HUES6 (cell line): ENCODE results near the gene MFNG.
"Not testable (repeated sequence)": the region's sequence is repeated elsewhere in the genome, so short reads cannot be mapped to it uniquely, and the experiment has no call there.

Experiments
- H3K27ac ChIP-seq: 2 replicates; pipeline ENCODE4 v1.7.0; 2013; ENCODE audit warnings: low read depth, mild to moderate bottlenecking, low read length, inconsistent platforms
- H3K27me3 ChIP-seq: 2 replicates; pipeline ENCODE4 v1.6.1; 2013; ENCODE audit warnings: low read length; ENCODE audit not compliant: control insufficient read depth, insufficient read depth
- H3K36me3 ChIP-seq: 2 replicates; pipeline ENCODE4 v1.6.1; 2013; ENCODE audit warnings: low read length; ENCODE audit not compliant: control insufficient read depth, insufficient read depth
- H3K4me1 ChIP-seq: 2 replicates; pipeline ENCODE4 v1.6.1; 2013; ENCODE audit warnings: low read length; ENCODE audit not compliant: control insufficient read depth, insufficient read depth
- H3K4me3 ChIP-seq: 2 replicates; pipeline ENCODE4 v1.5.1; 2013; ENCODE audit warnings: low read depth, low read length
- H3K9ac ChIP-seq: one replicate; pipeline ENCODE4 v1.6.1; 2013; ENCODE audit warnings: mild to moderate bottlenecking, low read length
- H3K9me3 ChIP-seq: 2 replicates; pipeline ENCODE4 v1.6.1; 2013; ENCODE audit warnings: low read depth, low read length; ENCODE audit not compliant: control insufficient read depth, insufficient read depth

Gene MFNG

DNA sequence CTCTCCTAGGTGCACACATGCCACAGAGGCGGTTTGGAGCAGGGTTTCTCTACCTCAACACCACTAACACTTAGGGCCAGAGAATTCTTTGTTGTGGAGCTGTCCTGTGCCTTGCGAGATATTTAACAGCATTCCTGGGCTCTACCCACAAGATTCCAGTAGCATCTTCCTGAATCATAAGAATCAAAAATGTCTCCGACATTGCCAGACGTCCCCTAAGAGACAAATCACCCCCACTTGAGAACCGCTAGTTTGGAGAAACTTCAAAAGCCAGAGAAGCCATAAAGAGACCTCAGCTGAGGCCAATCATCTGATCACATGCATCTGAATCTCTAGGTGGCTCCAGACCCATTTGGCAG, 16.1 kb downstream of the MFNG start:
- H3K27ac ChIP-seq = no peak overlapping the region
- H3K4me1 ChIP-seq = no peaks in the 10 kb centered on the region
- H3K9me3 ChIP-seq = no peaks in the 10 kb centered on the region
- no peaks in the 10 kb centered on the region for H3K27me3 ChIP-seq
- H3K4me3 ChIP-seq = no peak overlapping the region
- H3K9ac ChIP-seq = no peak overlapping the region
- H3K36me3 ChIP-seq = no peaks in the 10 kb centered on the region

DNA sequence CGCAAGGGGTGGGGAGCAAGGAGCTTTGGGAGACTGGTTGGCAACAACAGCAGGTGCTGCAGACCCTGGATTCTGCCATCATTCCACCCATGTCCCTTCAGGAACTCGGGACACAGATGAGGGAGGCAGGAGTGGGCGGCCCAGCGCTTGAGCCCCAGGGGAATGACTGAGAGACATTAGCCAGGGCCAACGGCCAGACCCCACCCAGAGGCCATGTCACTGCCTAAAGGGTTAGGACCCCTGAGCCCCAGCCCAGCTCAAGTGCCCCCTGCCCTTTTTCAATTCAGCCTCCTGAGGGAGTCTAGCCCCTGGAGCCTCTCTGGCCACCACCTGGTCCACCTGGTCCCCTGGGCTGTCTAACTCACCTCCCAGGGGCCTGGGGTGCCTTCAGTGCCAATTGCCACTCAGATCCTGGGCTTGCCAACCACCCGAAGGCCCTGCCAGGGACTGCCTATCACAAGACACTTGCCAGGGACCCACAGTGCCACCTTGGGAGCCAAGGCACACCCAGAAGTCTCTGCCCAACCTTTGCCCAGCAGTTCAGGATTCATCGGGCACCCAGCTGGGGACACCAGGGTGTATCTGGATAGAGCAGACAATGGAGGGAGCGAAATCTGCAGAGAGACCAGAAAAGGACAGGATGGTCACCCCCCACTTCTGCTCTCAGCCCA, 16.6 kb downstream of the MFNG start:
- Histone ChIP-seq H3K4me1 (no peaks in the 10 kb centered on the region), H3K4me3 (no peak overlapping the region), H3K27me3 (no peaks in the 10 kb centered on the region), H3K9ac (no peak overlapping the region), H3K27ac (no peak overlapping the region), H3K36me3 (no peaks in the 10 kb centered on the region), H3K9me3 (no peaks in the 10 kb centered on the region)

DNA sequence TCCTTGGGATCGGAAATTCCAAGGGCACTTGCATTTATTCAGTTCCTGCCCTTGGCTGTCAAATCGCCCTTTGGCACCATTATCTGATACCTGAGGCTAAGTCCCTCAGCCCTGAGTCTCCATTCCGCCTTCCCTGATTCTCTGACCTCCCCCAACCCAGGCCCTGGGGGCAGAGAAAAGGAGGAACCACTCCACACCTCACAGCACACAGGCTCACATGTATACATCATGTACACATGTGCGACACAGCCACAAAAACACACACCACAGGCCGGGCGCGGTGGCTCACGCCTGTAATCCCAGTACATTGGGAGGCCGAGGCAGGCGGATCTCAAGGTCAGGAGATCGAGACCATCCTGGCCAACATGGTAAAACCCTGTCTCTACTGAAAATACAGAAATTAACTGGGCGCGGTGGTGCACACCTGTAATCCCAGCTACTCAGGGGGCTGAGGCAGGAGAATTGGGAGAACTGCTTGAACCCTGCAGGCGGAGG, 17.9 kb downstream of the MFNG start:
- H3K27ac ChIP-seq, H3K9me3 ChIP-seq, H3K27me3 ChIP-seq, H3K9ac ChIP-seq, H3K4me1 ChIP-seq, H3K4me3 ChIP-seq, H3K36me3 ChIP-seq: not testable (repeated sequence)

DNA sequence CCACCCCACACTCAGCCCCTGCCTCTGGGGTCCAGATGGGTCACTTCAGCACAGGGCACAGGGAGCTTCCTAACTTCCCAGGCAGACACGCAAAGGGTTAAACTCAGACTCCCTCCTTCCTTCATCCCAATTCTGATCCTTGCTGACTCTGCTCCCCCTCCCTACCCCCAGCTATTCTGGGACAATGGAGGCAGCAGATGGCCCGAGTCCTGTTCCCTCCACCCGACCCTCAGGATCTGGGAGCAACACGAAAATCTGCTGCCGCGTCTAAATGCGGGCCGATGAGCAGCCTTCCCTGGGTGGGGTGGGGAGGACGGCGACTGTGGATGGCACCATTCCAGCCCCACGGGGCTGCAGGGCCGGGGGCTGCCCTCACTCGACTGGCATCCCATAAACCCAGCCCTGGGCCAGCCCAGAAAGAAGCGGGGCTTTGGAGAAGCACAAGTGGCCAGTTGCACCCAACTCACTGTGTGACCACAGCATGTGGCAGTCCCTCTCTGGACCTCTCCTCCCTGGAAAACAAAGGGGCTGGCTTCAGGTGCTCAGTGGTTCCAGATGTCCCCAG, 18.7 kb downstream of the MFNG start:
- H3K9ac ChIP-seq = no peak overlapping the region
- no peak overlapping the region for H3K27ac ChIP-seq
- no peaks in the 10 kb centered on the region for H3K36me3 ChIP-seq

DNA sequence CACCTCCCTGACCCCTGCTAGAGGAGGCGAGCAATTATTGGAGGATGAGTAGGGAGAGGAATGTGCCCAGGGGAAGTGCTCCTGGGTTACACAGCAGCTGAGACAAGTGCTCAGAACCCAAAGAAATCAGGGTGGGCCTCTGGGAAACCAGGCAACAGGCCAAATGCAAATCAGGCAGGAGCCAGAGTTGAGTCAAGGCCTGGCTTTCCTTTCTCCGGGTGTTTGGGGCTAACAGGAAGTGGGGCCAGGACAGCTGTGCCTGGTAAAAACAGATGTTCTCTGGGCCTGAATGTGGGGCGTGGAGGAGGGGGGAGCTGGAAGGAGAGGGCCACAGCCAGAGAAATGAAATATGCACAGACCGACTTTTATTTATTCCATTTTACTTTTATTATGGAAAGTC, 22.0 kb downstream of the MFNG start:
- H3K27me3 ChIP-seq = no peaks in the 10 kb centered on the region
- H3K36me3 ChIP-seq = no peaks in the 10 kb centered on the region
- H3K4me1 ChIP-seq = no peaks in the 10 kb centered on the region
- H3K27ac ChIP-seq = no peak overlapping the region
- H3K4me3 ChIP-seq = no peak overlapping the region
- no peak overlapping the region for H3K9ac ChIP-seq
- no peaks in the 10 kb centered on the region for H3K9me3 ChIP-seq

More for the DNA sequence above, 18.7 kb downstream of the MFNG start:
- Histone ChIP-seq H3K27me3 (no peaks in the 10 kb centered on the region), H3K9me3 (no peaks in the 10 kb centered on the region), H3K4me1 (no peaks in the 10 kb centered on the region), H3K4me3 (no peak overlapping the region)

DNA sequence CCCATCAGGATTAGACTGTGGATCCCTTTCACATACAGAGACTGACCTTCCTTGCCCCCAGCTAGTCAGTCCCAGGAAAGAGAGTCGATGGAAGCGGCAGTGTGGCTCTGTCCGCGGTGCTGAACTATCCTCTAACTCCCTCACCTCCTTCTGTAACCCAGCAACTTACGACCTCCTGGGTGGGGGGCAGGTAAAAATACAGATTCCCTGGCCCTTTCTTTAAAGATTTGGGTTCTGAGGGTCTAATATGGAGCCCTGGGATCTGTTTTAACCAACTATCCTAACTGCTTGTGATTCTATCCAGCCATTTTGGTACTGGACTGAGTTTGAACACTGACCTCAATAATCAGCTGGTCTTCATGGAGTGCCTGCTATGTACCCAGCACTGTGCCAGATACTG, 23.2 kb downstream of the MFNG start:
- Histone ChIP-seq H3K36me3 (no peaks in the 10 kb centered on the region), H3K27me3 (no peaks in the 10 kb centered on the region), H3K9me3 (no peaks in the 10 kb centered on the region), H3K27ac (no peak overlapping the region), H3K9ac (no peak overlapping the region), H3K4me1 (no peaks in the 10 kb centered on the region), H3K4me3 (no peak overlapping the region)

DNA sequence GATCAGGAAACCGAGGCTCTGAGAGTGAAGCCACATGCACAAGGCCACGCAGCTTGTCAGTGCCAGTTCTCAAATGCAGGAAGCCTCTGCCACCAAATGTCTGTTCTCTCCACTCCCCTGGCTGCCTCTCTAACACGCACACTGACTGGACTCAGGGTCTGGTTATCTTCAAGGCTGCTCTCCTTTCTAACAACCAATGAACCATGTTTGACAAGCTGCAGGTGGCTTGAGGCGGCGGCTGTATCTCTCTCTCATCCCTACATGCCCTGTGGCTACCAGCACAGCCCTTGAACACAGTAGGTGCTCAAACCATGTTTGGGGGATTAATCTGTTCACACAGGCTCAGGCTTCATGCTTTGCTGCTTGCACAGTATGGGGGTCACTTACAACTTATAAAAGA, 23.7 kb downstream of the MFNG start:
- H3K27me3 ChIP-seq = no peaks in the 10 kb centered on the region

DNA sequence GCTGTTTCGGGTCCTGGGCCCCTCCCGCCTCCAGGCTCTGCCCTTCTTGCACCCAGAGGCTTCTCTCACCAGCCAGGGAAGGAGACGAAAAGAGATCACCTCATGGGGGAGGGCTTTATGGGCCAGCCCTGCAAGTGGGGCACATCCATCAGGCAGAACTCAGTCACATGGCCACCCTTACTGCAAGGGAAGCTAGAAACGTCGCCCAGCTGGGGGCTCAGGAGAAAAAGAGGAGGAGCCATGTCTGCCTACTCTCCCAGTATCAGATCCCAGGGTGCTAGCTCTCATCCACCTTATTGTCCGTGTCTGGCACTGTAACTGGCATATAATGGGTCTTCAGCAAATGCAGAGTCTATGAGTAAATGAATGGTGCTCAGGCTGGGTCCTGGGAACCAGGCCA, 24.2 kb downstream of the MFNG start:
- Histone ChIP-seq H3K27me3 (no peaks in the 10 kb centered on the region), H3K4me3 (no peak overlapping the region), H3K4me1 (no peaks in the 10 kb centered on the region), H3K9ac (no peak overlapping the region), H3K27ac (no peak overlapping the region), H3K9me3 (no peaks in the 10 kb centered on the region), H3K36me3 (no peaks in the 10 kb centered on the region)

More for the DNA sequence above, 23.7 kb downstream of the MFNG start:
- Histone ChIP-seq H3K36me3 (no peaks in the 10 kb centered on the region), H3K9me3 (no peaks in the 10 kb centered on the region), H3K27ac (no peak overlapping the region), H3K4me1 (no peaks in the 10 kb centered on the region), H3K9ac (no peak overlapping the region), H3K4me3 (no peak overlapping the region)

DNA sequence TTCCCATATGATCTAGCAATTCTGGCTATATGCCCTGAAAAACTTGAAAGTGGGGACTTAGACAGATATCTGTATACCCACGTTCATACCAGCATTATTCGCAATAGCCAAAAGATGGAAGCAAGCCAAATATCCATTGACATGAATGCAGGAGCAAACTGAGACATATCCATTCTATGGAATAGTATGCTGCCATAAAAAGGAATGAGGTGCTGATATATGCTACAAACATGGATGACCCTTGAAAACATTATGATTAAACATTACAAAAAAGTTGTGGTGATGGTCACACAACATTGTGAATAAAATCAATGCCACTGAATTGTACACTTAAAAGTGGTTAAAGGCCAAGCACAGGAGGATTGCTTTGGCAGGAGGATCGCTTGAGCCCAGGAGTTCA, 25.5 kb downstream of the MFNG start:
- Histone ChIP-seq H3K4me3 (no peak overlapping the region), H3K9ac (no peak overlapping the region)

DNA sequence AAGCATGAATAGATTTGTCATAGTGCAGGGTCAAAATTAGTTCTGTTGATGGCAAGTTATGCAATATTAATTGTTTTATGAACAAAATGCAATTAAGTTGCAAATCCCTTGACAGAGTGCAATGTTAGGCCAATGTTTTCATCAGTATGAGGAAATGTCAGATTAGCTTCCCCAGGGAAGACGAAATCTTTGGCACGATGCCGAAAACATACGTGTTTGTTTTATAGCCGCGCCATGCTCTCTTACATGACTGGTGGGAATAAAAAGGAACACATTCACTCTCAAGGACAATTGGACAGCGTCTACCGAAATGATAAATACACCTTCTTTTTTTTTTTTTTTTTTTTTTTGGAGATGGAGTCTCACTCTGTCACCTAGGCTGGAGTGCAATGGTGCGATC, 27.0 kb downstream of the MFNG start:
- H3K9me3 ChIP-seq = no peaks in the 10 kb centered on the region
- peaks cover 16% of the 10 kb centered on the region; the same call in 1 of the 2 replicates for H3K4me1 ChIP-seq
- no peak overlapping the region for H3K9ac ChIP-seq
- no peak overlapping the region for H3K27ac ChIP-seq
- H3K4me3 ChIP-seq = no peak overlapping the region
- H3K36me3 ChIP-seq = no peaks in the 10 kb centered on the region
- H3K27me3 ChIP-seq = no peaks in the 10 kb centered on the region

More for the DNA sequence above, 25.5 kb downstream of the MFNG start:
- no peak overlapping the region for H3K27ac ChIP-seq
- H3K36me3 ChIP-seq = no peaks in the 10 kb centered on the region
- H3K9me3 ChIP-seq = no peaks in the 10 kb centered on the region
- H3K4me1 ChIP-seq = peaks cover 5% of the 10 kb centered on the region; the same call in 1 of the 2 replicates
- no peaks in the 10 kb centered on the region for H3K27me3 ChIP-seq

DNA sequence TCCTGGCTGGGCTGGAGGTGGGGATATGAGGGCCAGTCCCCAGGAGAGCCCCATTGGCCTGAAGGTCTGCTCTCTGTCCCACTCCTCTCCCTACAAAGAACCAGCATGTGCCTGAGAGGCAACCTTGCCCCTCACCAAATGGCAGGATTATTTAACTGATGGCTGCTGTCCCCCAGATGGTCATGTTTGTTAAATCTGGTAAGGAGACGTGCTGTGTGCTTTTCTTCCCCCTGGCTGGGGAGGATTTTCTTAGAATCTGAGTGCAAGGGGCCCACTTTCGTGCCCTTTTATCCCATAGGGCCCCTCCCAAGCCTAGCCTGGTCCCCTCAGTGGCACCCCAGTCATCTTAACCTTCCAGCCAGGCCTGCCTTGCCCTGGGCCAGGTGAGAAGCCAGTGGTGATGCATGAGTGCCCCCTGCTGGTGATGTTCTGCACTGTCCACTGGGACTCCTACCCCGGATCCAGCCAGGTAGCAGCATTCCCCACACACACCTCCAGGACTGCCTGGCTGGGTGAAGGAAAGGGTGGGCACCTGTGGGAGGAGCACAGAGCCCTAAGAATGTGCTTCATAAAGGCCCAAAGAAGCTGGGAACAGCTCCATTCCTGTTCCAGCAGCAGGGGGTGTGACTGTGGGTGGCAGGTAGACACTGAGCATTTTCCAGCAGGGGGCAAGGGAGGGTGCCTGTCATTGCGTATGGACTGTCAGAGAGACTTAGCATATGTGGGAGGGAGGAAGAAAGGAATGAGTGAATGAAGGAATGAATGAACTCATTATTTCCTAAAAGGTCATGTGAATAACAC, 28.9 kb downstream of the MFNG start:
- H3K4me3 ChIP-seq = no peak overlapping the region
- no peaks in the 10 kb centered on the region for H3K9me3 ChIP-seq
- no peaks in the 10 kb centered on the region for H3K36me3 ChIP-seq
- H3K27me3 ChIP-seq = no peaks in the 10 kb centered on the region
- peaks cover 16% of the 10 kb centered on the region; the same call in 1 of the 2 replicates for H3K4me1 ChIP-seq
- H3K9ac ChIP-seq = no peak overlapping the region
- no peak overlapping the region for H3K27ac ChIP-seq
